NCI-H1694 treated with DMSO at 0.1 percent for 48 hours (cell line): Measurements from ENCODE around the gene FUCA2.
"Not testable (repeated sequence)": the region's sequence is repeated elsewhere in the genome, so short reads cannot be mapped to it uniquely, and the experiment has no call there.

Experiments used
- DNase-seq: peaks from one replicate; lab custom pipeline; 2025; lab: John Stamatoyannopoulos, UW

Gene FUCA2

DNA sequence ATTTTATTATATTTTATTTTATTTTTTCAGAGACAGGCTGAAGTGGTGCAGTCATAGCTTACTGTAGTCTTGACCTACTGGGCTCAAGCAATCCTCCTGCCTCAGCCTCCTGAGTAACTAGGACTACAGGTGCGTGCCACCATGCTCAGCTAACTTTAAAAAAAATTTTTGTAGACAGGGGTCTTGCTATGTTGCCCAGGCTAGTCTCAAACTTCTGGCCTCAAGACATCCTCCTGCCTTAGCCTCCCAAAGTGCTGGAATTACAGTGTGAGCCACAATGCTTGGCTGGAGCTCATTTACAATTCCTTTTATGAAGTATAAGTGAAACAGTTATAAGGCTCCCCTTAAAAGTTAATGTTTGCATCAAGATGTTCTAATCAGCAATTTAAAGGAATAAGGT is 14.5 kb downstream of the FUCA2 start:
- no peak for DNase-seq

DNA sequence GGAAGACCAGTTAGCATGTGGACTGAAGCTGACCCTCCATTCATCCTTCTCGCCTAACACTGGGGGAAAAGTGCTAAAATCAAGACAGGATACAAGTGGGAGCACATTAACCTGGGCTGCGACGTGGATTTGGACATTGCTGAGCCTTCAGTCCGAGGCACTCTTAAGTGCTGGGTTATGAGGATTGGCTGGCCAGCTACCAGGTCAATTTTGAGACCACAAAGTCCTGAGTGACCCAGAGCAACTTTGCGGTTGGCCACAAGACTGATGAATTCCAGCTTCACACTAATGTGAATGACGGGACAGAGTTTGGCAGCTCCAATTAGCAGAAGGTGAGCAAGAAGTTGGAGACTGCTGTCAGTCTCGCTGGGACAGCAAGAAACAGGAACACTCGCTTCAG is 20.7 kb downstream of the FUCA2 start:
- DNase-seq, result no peak

DNA sequence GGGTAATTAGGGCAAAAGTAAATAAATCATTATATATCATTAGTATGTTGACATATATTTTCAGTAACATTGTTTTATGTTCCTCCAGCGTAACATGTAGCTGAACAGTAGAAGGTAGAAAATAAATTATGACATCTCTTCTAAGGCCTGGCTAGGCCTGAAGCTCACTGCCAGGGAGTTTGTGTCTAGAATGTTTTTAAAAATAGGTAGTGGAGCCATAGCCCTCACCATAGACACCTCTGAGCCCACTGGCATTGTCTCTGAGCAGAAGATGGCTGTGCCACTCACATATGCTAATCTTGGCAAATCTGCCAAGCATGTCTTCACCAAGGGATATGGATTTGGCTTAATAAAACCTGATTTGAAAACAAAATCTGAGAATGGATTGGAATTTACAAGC is 21.3 kb downstream of the FUCA2 start:
- DNase-seq, result no peak

DNA sequence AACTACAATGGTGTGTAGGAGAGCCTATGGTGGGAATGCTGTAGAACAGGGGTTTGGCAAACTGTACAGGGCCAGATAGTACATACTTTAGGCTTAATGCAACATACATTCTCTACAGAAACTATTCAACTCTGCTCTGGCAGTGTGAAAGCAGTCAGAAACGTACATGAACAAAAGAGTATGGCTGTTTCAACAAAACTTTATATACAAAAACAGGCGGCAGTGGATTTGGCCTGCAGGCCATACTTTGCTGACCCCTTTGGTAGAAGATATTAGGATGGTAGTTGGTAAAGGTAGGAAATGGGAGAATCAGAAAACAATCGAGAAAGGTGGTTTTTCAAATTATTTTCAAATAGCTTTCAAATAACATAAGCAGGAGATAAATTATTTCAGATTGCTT is 24.8 kb downstream of the FUCA2 start:
- DNase-seq, result no peak

DNA sequence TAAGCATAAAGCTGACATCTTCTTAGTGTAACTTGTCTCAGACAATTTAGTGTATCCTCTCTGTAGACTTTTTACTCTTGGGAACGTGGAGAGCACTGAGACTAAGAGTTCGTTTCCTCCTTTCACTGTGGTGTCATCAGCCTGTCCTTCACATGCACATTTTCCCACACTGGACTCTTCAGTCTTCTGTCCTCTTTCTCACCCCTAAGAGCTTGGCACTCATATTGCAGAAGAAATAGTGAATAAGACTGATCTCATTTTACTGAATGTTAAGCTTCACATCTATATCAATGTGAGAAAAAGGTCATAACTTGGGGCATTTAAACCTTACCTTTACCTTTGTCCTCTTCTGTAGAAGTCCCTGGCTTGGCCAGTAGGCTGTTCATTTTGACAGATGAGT is 25.6 kb downstream of the FUCA2 start:
- DNase-seq, result no peak

DNA sequence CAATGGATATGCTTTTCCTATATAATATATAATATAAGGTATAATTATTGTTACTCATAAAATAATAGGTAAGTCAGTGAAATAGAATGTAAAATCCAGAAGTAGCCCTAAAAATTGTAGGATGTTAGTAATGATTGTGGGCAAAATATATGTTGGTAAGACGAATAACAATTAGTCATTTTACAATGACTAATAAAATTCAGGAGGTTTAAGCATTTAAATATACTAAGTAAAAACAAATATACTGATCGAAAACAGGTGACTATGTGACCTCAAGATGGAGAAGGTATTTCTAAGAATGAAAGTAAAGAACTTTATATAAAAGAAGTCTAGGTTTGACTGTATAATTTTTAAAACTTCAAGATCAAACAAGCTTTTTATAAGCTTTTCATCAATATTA is 28.9 kb downstream of the FUCA2 start:
- no peak for DNase-seq

DNA sequence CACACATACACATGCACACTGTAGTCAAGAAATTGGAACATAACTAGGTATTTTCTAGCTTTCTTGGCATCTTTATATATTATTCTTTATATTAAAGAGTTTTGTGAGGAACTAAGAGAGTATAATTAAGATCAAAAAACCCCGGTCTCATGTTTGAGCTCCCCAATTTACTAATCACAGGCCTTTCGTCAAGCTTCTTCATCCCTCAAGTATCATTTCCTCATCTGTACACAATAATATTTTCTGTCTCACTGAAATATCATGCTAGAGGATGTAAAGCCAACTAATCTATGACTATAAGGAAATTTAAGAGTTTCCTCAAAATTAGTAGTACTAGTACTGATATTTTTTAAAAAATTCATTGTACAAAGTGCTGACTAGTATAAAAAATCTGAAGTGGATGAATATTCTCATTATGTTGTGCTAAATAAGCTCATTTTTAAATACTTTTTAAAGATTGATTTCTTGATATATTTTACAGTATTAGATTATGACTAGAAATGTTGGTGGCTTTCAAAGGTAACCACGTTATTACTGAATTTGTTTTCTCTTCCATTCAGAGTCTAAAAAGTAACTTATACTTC is 32.9 kb downstream of the FUCA2 start:
- DNase-seq, result no peak

DNA sequence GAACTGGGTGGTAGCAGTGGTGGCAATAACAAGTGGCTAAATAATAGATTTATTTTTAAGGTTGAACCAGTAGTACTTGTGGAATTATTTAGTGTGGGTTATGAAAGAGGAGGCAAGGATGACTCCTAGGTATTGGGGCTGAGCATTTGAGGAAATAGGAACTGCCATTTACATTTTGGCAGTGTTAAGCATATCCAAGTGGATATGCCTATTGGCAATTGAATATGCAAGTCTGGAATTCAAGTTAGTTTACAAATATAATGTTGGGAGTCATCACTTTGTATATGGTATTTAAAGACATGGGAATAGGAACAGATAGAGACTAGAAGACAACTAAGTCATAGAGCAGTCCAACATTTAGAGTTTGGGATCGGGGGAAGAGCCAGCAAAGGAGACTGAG is 35.0 kb downstream of the FUCA2 start:
- DNase-seq, result no peak

DNA sequence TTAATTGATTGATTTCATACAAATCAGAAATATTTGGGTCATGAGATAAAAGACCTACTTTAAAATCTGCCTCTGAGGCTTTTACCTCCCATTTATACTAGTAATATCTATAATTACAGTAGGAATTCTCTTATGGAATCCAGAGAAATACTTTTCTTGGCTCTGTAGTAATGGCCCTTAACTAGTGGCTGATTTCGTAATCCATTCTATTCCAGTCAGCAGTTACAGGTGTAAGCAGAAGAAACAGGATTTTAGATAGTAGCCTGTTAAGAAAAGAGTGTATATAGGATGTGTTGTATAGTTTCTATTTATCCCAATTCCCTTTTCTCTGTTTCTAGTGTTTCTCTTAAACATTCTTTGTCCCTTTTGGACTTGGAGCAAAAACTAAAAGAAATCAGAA is 39.7 kb downstream of the FUCA2 start:
- DNase-seq, result no peak

DNA sequence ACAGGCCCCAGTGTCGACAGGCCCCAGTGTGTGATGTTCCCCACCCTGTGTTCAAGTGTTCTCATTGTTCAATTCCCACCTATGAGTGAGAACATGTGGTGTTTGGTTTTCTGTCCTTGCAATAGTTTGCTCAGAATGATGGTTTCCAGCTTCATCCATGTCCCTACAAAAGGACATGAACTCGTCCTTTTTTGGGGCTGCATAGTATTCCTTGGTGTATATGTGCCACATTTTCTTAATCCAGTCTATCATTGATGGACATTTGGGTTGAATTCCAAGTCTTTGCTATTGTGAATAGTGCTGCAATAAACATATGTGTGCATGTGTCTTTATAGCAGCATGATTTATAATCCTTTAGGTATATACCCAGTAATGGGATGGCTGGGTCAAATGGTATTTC is 42.7 kb downstream of the FUCA2 start:
- DNase-seq, result not testable (repeated sequence)

DNA sequence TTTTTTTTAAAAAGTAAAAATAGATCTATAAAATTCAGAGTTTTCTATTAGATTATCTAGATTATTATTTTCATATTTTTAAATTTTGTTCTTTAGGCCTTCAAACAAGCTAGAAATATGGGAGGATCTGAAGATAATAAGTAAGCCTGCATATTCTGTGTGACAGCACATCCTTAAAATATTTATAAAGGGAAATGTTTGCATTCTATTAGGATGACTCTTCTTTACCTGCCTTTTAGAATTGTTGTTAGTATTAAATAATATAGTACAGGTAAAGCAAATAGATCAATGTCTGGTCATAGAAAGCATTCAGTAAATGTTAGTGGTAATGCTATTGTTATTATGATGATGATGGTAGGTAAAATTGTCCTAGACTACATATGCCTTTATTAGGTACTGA is 43.5 kb downstream of the FUCA2 start:
- DNase-seq, result no peak

DNA sequence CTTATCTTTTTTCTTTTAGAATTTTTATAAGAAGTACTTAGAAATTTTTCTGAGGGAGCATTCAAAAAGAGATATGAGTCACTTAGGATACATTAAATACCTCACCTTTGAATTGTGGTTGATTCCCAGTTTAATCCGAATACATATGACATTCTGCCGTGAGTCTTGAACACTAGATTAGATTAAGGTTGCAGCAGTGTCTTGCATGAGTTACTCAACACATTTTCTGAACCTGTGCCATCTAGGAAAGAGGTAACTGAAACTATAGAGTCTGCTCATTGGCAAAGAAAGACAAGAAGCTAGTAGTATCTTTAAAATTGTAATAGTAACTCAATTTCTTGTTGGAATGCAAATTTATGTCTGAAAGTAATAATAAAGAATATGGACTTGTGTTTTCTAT is 46.0 kb downstream of the FUCA2 start:
- no peak for DNase-seq

DNA sequence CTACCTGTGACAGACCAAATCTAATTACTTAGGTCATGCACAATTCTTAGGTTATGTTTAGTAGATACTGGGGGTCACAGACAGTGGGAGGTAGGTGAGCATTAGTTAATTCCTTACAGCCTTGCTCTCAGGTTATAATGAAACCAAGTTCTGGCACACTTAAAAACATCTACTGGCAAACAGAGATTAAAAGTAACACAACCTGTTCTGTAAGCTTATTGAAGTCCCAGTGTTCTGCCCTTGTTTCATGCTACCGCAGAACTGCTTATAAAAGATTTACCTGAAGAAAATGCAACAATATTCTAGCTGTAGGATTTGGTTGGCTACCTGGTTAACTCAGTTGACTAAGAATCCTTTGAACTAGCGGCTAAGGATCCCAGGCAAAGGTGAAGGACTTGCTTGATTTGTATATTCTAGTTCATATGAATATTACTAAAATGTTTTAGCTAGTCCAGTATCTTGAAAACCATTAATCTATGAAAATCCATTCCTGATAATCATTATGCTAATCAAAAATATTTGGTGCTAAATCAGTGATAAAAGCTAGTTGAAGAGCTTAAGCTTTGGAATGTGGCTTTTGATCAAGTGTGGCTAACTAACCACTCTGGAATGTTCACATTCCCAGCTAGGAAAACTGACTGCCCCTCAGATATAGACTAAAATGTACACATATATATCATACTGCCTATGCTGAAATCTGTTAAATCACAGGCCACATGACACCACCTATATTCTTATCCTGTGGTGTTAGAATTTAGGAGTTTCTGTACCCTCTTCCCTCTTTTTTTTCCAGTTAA is 53.8 kb downstream of the FUCA2 start:
- no peak for DNase-seq

DNA sequence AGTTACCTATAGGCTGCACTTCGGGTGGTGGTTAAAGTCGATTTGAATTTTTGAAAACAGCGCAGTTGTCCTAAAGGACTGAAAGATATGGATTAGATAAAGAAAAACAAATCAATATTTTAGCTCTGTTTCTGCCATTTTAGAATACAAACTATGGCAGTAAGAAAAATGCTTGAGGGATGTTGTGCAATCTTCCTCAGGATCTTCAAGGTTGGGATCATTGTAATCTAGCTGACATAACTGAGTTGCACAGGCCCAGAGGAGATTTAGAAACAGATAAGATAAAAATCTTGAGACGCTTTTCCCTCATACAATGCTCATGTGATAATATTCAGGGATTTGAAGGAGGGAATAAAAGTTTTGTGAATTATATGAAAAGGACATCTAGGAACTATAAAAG is 60.0 kb downstream of the FUCA2 start:
- DNase-seq, result no peak

DNA sequence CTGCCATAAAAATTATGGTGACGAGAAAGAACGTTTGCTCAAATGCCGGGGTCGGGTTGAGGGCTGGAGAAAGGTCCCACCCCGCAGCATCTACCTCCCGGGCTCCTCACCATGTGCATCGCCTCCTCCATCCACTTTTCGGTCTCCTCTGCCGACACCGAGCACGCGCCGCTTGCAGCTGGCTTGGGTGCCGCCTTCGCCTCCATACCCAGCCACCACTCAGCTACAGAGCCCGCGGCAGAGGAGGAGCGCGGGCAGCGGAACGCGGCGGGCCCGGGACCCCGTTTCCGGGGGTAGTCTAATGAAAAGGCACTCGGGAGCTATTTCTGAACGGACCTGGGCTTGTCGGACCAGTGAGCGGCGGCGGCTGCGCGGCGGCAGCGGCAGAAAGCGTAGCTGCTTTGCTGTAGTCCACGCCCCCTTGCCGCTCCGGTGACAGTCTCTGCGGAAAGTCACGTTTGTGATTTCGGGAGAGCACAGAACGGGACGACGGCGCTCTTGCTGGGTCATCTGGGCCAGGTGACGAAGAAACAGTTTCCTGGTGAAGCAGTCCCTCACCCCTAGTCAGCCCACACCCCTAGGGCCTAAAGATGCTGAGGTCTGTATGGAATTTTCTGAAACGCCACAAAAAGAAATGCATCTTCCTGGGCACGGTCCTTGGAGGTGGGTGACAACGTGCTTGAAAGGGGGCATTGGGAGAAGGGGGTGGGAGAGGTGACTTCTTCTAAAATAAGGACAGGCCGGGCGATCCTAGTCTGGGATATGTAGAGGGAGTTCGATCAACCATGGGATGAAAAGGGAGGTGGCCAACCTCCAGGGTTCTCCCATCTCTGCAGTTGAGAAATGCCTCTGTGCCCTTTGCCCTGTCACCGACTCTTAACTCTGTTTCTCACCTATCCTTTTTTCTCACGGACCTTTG is 60.8 kb downstream of the FUCA2 start, which contains the start of the genes ADAT2 and PEX3:
ADAT2 (minus strand) TSS at position 243 of the 919 bp plus-strand sequence; CDS start at position 206, 37 bp downstream.
PEX3 (plus strand) TSS at position 353 of the 919 bp plus-strand sequence; CDS start at position 591, 238 bp downstream.
- peak; percentile 79 for DNase-seq

DNA sequence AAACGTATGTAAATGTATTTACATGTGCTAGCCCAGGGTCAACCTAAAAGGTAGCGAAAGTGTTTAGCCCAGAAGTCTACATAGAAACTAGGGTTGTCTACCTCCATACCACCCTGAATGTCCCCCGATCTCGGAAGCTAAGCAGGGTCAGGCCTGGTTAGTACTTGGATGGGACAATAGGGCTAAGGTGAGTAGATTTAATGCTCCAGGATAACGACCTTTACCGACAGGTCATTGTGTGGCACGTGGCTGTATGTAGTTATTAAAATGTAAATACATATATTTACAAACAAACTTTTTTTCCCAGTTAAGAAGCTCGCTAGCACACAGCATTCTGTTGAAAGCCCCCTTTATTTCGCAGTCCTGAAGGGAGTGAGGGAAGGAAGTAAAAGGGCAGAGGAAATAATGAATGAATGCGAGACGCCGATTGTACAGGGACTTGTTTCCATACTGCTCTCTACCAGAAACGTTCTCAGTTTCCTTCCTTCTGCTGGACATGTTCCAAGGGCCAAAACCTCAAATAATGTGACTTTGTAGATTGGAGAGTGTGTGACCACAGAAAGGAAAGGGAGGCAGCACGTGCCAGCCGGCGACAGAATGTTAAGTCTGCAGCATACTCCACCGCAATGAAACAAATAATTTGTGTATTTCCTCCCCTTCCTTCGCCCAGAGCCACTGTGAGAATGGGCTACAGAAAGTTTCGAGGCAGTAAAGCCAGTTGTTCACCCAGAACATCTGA is 61.6 kb downstream of the FUCA2 start:
- DNase-seq, result peak; percentile 25

DNA sequence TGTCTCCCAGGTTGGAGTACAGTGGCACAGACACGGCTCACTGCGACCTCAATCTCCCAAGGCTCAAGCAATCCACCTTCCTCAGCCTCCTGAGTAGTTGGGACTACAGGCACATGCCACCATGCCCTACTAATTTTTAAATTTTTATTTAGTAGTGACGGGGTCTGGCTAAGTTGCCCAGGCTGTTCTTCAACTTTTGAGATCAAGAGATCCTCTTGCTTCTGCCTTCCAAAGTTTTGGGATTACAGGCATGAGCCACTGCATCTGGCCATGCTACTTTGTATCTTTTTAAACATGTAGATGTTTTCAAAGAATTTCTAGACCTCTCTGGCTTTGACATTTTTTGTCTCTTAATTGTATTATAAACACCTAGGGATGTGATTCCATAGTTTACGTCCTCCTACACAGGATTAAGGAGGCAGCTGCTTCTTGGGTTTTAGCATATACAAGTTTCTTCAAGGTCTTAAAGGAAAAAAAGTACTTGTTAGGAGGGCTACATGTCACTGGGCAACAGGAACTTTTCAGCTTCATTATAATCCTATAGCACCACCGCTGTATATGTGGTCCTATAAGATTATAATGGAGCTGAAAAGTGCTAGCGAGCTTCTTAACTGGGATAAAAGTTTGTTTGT is 62.3 kb downstream of the FUCA2 start:
- DNase-seq, result no peak

DNA sequence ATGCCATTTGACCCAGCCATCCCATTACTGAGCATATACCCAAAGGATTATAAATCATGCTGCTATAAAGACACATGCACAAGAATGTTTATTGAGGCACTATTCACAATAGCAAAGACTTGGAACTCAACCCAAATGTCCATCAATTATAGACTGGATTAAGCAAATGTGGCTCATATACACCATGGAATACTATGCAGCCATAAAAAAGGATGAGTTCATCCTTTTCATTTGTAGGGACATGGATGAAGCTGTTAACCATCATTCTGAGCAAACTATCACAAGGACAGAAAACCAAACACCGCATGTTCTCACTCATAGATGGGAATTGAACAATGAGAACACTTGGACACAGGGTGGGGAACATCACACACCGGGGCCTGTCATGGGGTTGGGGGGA is 63.7 kb downstream of the FUCA2 start:
- DNase-seq, result not testable (repeated sequence)
